ENCODE measurements around the gene PPM1E. TPM values are rescaled to one million over a fixed set of nuclear protein-coding genes. Genes with fewer than 3 reads are reported as not detected.

PPM1E gene
- total and polyA plus RNA-seq, 2 of the 8 experiments (the other 6 are each of a cell fraction or from before 2014, with no cell fraction given), result 5.0 to 10.4 TPM

- Histone ChIP-seq H3K27me3 (replicated peaks in 1 of 4; ENCODE audit: control insufficient read depth in 3 of 4, extremely low read depth in 1 of 4, insufficient read depth in 3 of 4, low read length in 3 of 4) (no peaks in the 10 kb centered on the region), H4K8ac (ENCODE audit: extremely low read depth, insufficient read depth, low read length) (no peak overlapping the region), H3K4ac (replicated peaks; ENCODE audit: insufficient read length, low read depth, low read length) (no peak overlapping the region), H3K9ac (replicated peaks in 1 of 4; ENCODE audit: extremely low read depth in 1 of 4, low read depth in 3 of 4, low read length in 3 of 4) (no peak overlapping the region), H3K9me3 (ENCODE audit: insufficient read depth in 2 of 2, low read depth in 1 of 2, low read length in 1 of 2) (no peaks in the 10 kb centered on the region), H3K27ac (ENCODE audit: low read depth, low read length) (no peak overlapping the region), H3K36me3 (ENCODE audit: control insufficient read depth in 2 of 4, insufficient read depth in 4 of 4, low read length in 3 of 4) (peaks cover 0 to 19% (median 9%) of the 10 kb centered on the region in 4 experiments; a peak in 6 of 8 replicates), H4K91ac (replicated peaks; ENCODE audit: insufficient read length, low read length) (no peak overlapping the region), H3K14ac (ENCODE audit: insufficient read length) (no peak overlapping the region), H3K79me1 (ENCODE audit: low read depth, low read length) (no peaks in the 10 kb centered on the region), H2BK12ac (ENCODE audit: low read depth, low read length) (no peak overlapping the region), H3K56ac (replicated peaks; ENCODE audit: insufficient read length, low read depth, low read length) (no peak overlapping the region), H3K79me2 (ENCODE audit: control insufficient read depth in 1 of 2, insufficient read depth in 2 of 2, low read length in 2 of 2) (no peaks in the 10 kb centered on the region), H4K20me1 (replicated peaks in 1 of 2; ENCODE audit: control insufficient read depth in 1 of 2, insufficient read depth in 2 of 2, low read length in 2 of 2) (no peaks in the 10 kb centered on the region), H2BK20ac (ENCODE audit: low read length) (no peak overlapping the region), H3K4me1 (replicated peaks in 1 of 4; ENCODE audit: control insufficient read depth in 3 of 4, insufficient read depth in 4 of 4, low read length in 3 of 4) (no peaks in the 10 kb centered on the region), H3K18ac (ENCODE audit: extremely low read depth, low read length) (no peak overlapping the region), H4K5ac (ENCODE audit: insufficient read length, low read depth, low read length) (no peak overlapping the region), H3K4me2 (ENCODE audit: insufficient read depth in 1 of 2, low read depth in 2 of 2, low read length in 2 of 2) (no peak overlapping the region), H2BK120ac (replicated peaks; ENCODE audit: low read depth, low read length) (no peak overlapping the region), H3K23ac (ENCODE audit: insufficient read length) (no peak overlapping the region), H2BK5ac (ENCODE audit: low read depth, low read length) (no peak overlapping the region), H3K23me2 (ENCODE audit: low read depth, low read length) (no peaks in the 10 kb centered on the region), H2AK5ac (ENCODE audit: low read depth, low read length) (no peak overlapping the region), H3K4me3 (ENCODE audit: extremely low read depth in 1 of 4, insufficient read depth in 2 of 4, low read depth in 3 of 4, low read length in 4 of 4) (no peak overlapping the region), H2AFZ (ENCODE audit: low read length) (no peak overlapping the region), H2BK15ac (ENCODE audit: low read length) (no peak overlapping the region)
- no peak for FAIRE-seq
- no peak for DNase-seq (ENCODE audit: low read depth in 1 of 2, low spot score in 2 of 2)
- WGBS, 2 experiments (ENCODE audit: extremely low coverage in 1 of 2, insufficient coverage in 1 of 2, insufficient read length in 1 of 2, insufficient replicate concordance in 2 of 2, low coverage in 1 of 2, low lambda C conversion rate in 2 of 2, missing lambda C conversion rate in 1 of 2), result 94% methylated on average over 1 of the region's 1 CpG; no CpG with 5 or more reads in 1 of the 2 experiments
- ChIA-PET CTCF (ENCODE audit: partially characterized antibody) (no interaction called here), POLR2A (ENCODE audit: partially characterized antibody) (no interaction called here)
- TF ChIP-seq CEBPB (IDR thresholded peaks at IDR 0.05; ENCODE audit: low read depth, low read length) (no peak), SIRT6 (IDR thresholded peaks at IDR 0.05; ENCODE audit: low read length) (no peak), EZH2 (IDR thresholded peaks at IDR 0.05; ENCODE audit: low read depth, low read length, severe bottlenecking) (no peak), YY1 (IDR thresholded peaks at IDR 0.05; ENCODE audit: low read depth, low read length) (no peak), FOSL1 (IDR thresholded peaks at IDR 0.05; ENCODE audit: insufficient read depth, low read depth, low read length) (no peak), CBX8 (IDR thresholded peaks at IDR 0.05; ENCODE audit: borderline replicate concordance, low read depth, low read length) (no peak), NANOG (IDR thresholded peaks at IDR 0.05; ENCODE audit: insufficient read depth, low read depth, low read length, poor library complexity, severe bottlenecking) (no peak), BCL11A (IDR thresholded peaks at IDR 0.05; ENCODE audit: low read depth in 2 of 2, low read length in 2 of 2) (no peak), TAF7 (optimal IDR thresholded peaks at IDR 0.05; ENCODE audit: borderline replicate concordance, low read depth, low read length) (no peak), BACH1 (IDR thresholded peaks at IDR 0.05; ENCODE audit: low read length) (no peak), POLR2A (IDR thresholded peaks at IDR 0.05; ENCODE audit: control extremely low read depth in 1 of 2, low read depth in 2 of 2, low read length in 2 of 2) (no peak)
- TF ChIP-seq, protein P1, sequence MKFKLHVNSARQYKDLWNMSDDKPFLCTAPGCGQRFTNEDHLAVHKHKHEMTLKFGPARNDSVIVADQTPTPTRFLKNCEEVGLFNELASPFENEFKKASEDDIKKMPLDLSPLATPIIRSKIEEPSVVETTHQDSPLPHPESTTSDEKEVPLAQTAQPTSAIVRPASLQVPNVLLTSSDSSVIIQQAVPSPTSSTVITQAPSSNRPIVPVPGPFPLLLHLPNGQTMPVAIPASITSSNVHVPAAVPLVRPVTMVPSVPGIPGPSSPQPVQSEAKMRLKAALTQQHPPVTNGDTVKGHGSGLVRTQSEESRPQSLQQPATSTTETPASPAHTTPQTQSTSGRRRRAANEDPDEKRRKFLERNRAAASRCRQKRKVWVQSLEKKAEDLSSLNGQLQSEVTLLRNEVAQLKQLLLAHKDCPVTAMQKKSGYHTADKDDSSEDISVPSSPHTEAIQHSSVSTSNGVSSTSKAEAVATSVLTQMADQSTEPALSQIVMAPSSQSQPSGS (IDR thresholded peaks at IDR 0.05; ENCODE audit: low read length), result no peak
- TF ChIP-seq, protein P2, sequence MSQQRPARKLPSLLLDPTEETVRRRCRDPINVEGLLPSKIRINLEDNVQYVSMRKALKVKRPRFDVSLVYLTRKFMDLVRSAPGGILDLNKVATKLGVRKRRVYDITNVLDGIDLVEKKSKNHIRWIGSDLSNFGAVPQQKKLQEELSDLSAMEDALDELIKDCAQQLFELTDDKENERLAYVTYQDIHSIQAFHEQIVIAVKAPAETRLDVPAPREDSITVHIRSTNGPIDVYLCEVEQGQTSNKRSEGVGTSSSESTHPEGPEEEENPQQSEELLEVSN (IDR thresholded peaks at IDR 0.05), result no peak
Observed at GRCh38 chr17:59000022-59000421, 244.4 kb downstream of the PPM1E start.

All from H1 (cell line).